A549 (cell line): ENCODE results near the gene SNX19.

Experiments used
- POLR2A ChIP-seq: IDR thresholded peaks from 2 replicates; pipeline ENCODE4 v1.6.1; 2012; ENCODE audit warnings: mild to moderate bottlenecking, low read length
- RAD21 ChIP-seq, 2 experiments: fragments of >200 bp in 1 of 2; sonication (Bioruptor Twin) in 1 of 2; formaldehyde crosslinking in 1 of 2; IDR thresholded peaks in 1 of 2; conservative IDR thresholded peaks in 1 of 2; 2 replicates in 1 of 2; 3 replicates in 1 of 2; pipeline ENCODE4 v1.6.1; 2012 to 2018; ENCODE audit warnings: inconsistent platforms in 1 of 2
- RFX5 ChIP-seq: fragments of 450-650 bp; IDR thresholded peaks from 2 replicates; pipeline ENCODE4 v1.7.1; 2014; ENCODE audit warnings: antibody characterized with exemption, mild to moderate bottlenecking, moderate library complexity
- RNF2 ChIP-seq: fragments of 200-600 bp; sonication (generic); IDR thresholded peaks from 2 replicates; pipeline ENCODE4 v1.6.1; 2016; ENCODE audit warnings: low read depth, mild to moderate bottlenecking, antibody characterized with exemption, moderate library complexity, borderline replicate concordance
- SMC3 ChIP-seq: fragments of >200 bp; sonication (Bioruptor Twin); formaldehyde crosslinking; IDR thresholded peaks from 3 replicates; pipeline ENCODE4 v1.6.1; 2018; ENCODE audit warnings: inconsistent platforms
- TF ChIP-seq, protein P1 (sequence below): fragments of >200 bp; sonication (Bioruptor Twin); formaldehyde crosslinking; IDR thresholded peaks from 3 replicates; pipeline ENCODE4 v1.5.1; 2016
- TF ChIP-seq, protein P2 (sequence below): fragments of 200-600 bp; sonication (generic); IDR thresholded peaks from 2 replicates; pipeline ENCODE4 v1.6.1; 2016; ENCODE audit warnings: antibody characterized with exemption, mild to moderate bottlenecking, moderate library complexity
- TF ChIP-seq, protein P3 (sequence below): IDR thresholded peaks from 2 replicates; pipeline ENCODE4 v1.6.1; 2012
- TF ChIP-seq, protein P4 (sequence below): fragments of >200 bp; sonication (Bioruptor Twin); formaldehyde crosslinking; IDR thresholded peaks from 3 replicates; pipeline ENCODE4 v1.6.1; 2016

DNA sequence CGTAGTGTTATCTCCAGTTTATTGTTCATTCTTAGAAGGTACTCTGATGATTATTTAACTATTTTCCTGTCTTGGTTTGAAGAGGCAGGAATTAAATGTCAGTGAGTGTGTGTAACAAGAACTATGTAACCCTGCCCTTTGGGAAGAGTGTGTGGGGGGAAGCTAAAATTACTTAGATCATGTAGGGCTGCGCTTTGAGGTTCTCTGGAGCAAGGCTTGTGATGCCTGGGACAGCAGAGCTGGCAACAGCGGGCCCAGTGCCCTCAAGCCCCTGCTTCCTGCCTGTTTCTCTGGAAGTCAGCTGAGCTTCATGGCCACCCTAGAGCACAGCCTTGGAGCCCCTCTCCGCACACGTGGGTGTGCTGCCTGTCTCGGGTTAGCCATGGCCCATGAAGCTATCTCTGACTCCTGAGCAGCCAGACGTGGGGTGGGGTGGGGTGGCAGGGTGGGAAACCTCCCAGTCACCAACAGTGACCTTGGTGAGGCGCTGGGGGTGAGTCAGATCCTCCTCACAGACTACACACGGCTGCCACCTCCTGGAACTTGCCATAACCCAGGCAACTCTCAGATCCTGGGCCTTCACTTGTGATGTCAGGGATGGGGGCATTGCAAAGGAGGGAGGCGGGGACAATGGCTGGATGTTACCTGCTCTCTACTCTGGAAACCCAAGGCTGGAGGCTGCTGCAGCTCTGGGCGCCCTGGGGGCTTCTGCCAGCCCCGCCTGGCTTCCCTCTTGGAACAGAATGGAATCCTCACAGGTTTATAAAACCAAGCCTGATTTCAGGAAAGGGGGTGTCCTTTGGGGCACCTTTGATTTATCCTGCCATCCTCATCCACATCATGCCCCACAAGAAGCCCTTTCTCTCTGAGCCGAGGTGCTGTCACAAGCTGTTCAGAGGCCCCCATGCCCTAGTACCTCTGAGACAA is 88.6 kb downstream of the SNX19 start:
- TF ChIP-seq, protein P1, sequence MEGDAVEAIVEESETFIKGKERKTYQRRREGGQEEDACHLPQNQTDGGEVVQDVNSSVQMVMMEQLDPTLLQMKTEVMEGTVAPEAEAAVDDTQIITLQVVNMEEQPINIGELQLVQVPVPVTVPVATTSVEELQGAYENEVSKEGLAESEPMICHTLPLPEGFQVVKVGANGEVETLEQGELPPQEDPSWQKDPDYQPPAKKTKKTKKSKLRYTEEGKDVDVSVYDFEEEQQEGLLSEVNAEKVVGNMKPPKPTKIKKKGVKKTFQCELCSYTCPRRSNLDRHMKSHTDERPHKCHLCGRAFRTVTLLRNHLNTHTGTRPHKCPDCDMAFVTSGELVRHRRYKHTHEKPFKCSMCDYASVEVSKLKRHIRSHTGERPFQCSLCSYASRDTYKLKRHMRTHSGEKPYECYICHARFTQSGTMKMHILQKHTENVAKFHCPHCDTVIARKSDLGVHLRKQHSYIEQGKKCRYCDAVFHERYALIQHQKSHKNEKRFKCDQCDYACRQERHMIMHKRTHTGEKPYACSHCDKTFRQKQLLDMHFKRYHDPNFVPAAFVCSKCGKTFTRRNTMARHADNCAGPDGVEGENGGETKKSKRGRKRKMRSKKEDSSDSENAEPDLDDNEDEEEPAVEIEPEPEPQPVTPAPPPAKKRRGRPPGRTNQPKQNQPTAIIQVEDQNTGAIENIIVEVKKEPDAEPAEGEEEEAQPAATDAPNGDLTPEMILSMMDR = peak; percentile 62
- TF ChIP-seq POLR2A (no peak), SMC3 (peak; percentile 95), RNF2 (no peak), RAD21 (conservative IDR thresholded peaks at IDR 0.05 in 1 of 2, IDR thresholded peaks at IDR 0.05 in 1 of 2) (peak; percentile 89 to 93), RFX5 (no peak)
- TF ChIP-seq, protein P2, sequence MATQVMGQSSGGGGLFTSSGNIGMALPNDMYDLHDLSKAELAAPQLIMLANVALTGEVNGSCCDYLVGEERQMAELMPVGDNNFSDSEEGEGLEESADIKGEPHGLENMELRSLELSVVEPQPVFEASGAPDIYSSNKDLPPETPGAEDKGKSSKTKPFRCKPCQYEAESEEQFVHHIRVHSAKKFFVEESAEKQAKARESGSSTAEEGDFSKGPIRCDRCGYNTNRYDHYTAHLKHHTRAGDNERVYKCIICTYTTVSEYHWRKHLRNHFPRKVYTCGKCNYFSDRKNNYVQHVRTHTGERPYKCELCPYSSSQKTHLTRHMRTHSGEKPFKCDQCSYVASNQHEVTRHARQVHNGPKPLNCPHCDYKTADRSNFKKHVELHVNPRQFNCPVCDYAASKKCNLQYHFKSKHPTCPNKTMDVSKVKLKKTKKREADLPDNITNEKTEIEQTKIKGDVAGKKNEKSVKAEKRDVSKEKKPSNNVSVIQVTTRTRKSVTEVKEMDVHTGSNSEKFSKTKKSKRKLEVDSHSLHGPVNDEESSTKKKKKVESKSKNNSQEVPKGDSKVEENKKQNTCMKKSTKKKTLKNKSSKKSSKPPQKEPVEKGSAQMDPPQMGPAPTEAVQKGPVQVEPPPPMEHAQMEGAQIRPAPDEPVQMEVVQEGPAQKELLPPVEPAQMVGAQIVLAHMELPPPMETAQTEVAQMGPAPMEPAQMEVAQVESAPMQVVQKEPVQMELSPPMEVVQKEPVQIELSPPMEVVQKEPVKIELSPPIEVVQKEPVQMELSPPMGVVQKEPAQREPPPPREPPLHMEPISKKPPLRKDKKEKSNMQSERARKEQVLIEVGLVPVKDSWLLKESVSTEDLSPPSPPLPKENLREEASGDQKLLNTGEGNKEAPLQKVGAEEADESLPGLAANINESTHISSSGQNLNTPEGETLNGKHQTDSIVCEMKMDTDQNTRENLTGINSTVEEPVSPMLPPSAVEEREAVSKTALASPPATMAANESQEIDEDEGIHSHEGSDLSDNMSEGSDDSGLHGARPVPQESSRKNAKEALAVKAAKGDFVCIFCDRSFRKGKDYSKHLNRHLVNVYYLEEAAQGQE = no peak
- TF ChIP-seq, protein P3, sequence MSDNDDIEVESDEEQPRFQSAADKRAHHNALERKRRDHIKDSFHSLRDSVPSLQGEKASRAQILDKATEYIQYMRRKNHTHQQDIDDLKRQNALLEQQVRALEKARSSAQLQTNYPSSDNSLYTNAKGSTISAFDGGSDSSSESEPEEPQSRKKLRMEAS = no peak
- TF ChIP-seq, protein P4, sequence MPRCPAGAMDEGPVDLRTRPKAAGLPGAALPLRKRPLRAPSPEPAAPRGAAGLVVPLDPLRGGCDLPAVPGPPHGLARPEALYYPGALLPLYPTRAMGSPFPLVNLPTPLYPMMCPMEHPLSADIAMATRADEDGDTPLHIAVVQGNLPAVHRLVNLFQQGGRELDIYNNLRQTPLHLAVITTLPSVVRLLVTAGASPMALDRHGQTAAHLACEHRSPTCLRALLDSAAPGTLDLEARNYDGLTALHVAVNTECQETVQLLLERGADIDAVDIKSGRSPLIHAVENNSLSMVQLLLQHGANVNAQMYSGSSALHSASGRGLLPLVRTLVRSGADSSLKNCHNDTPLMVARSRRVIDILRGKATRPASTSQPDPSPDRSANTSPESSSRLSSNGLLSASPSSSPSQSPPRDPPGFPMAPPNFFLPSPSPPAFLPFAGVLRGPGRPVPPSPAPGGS = no peak
